Measurements from ENCODE around the gene PLEKHH2. TPM values are rescaled to one million over a fixed set of nuclear protein-coding genes. Genes with fewer than 3 reads are reported as not detected.
"Not testable (repeated sequence)": the region's sequence is repeated elsewhere in the genome, so short reads cannot be mapped to it uniquely, and the experiment has no call there.

The PLEKHH2 gene
- polyA plus RNA-seq, 3 donors, result 1.0 to 5.4 (median 3.2) TPM

GRCh38 chr2:43631618-43632317 is 5.3 kb upstream of the PLEKHH2 start:
- 51 to 64% (median 63%) methylated on average over 11 of the region's 11 CpGs for WGBS, 3 donors
- H3K27ac ChIP-seq (ENCODE audit: low read depth, low read length), result no peak overlapping the region

- 15 to 53% (median 42%) methylated on average over 6 of the region's 6 CpGs for WGBS, 3 donors
- no peak overlapping the region for H3K27ac ChIP-seq (ENCODE audit: low read depth, low read length)
These were observed 2.3 kb upstream of the PLEKHH2 start for GRCh38 chr2:43634604-43635306.

- WGBS, 3 donors, result 94 to 97% (median 95%) methylated on average over 12 of the region's 12 CpGs
- not testable (repeated sequence) for H3K27ac ChIP-seq (ENCODE audit: low read depth, low read length)
These were observed 907 bp upstream of the PLEKHH2 start for GRCh38 chr2:43636153-43636552.

GRCh38 chr2:43636621-43637020 is 439 bp upstream of the PLEKHH2 start:
- WGBS, 3 donors, result 20 to 30% (median 27%) methylated on average over 10 of the region's 10 CpGs
- H3K27ac ChIP-seq (ENCODE audit: low read depth, low read length), result no peak overlapping the region

- WGBS, 3 donors, result 50 to 52% (median 52%) methylated on average over 2 of the region's 2 CpGs
These were observed 5.3 kb downstream of the PLEKHH2 start for GRCh38 chr2:43642363-43642762.

GRCh38 chr2:43643680-43644079 is 6.6 kb downstream of the PLEKHH2 start:
- no peak overlapping the region for H3K27ac ChIP-seq (ENCODE audit: low read depth, low read length)
- WGBS, 3 donors, result 95 to 98% (median 96%) methylated on average over 1 of the region's 1 CpG

More at GRCh38 chr2:43642363-43642762, 5.3 kb downstream of the PLEKHH2 start:
- H3K27ac ChIP-seq (ENCODE audit: low read depth, low read length), result no peak overlapping the region

GRCh38 chr2:43648994-43649701 is 12.1 kb downstream of the PLEKHH2 start:
- no peak overlapping the region for H3K27ac ChIP-seq (ENCODE audit: low read depth, low read length)
- WGBS, 3 donors, result 72 to 83% (median 79%) methylated on average over 3 of the region's 3 CpGs

GRCh38 chr2:43653506-43653905 is 16.4 kb downstream of the PLEKHH2 start:
- WGBS, 3 donors, result 43 to 74% (median 73%) methylated on average over 2 of the region's 2 CpGs
- H3K27ac ChIP-seq (ENCODE audit: low read depth, low read length), result no peak overlapping the region

GRCh38 chr2:43657241-43657640 is 20.2 kb downstream of the PLEKHH2 start:
- no peak overlapping the region for H3K27ac ChIP-seq (ENCODE audit: low read depth, low read length)
- 91 to 95% (median 95%) methylated on average over 3 of the region's 3 CpGs for WGBS, 3 donors

- H3K27ac ChIP-seq (ENCODE audit: low read depth, low read length), result no peak overlapping the region
- WGBS, 3 donors, result 46 to 64% (median 55%) methylated on average over 14 of the region's 14 CpGs
These were observed 38.7 kb downstream of the PLEKHH2 start for GRCh38 chr2:43675646-43676321.

GRCh38 chr2:43676322-43677050 is 39.4 kb downstream of the PLEKHH2 start, which contains the start of gene C1GALT1C1L:
TSS of gene C1GALT1C1L (minus strand) at chr2:43676429. CDS start at chr2:43676322, 107 bp downstream.
- WGBS, 3 donors, result 10 to 12% (median 11%) methylated on average over 27 of the region's 27 CpGs
- H3K27ac ChIP-seq (ENCODE audit: low read depth, low read length), result no peak within 1 kb of the TSS

- H3K27ac ChIP-seq (ENCODE audit: low read depth, low read length), result not testable (repeated sequence)
- 90 to 99% (median 98%) methylated on average over 10 to 32 of the region's 32 CpGs for WGBS, 3 donors
These were observed 40.7 kb downstream of the PLEKHH2 start for GRCh38 chr2:43677783-43678182.

GRCh38 chr2:43685357-43685756 is 48.3 kb downstream of the PLEKHH2 start:
- 63 to 80% (median 64%) methylated on average over 5 of the region's 5 CpGs for WGBS, 3 donors
- no peak overlapping the region for H3K27ac ChIP-seq (ENCODE audit: low read depth, low read length)

- 74 to 92% (median 81%) methylated on average over 2 of the region's 2 CpGs for WGBS, 3 donors
- H3K27ac ChIP-seq (ENCODE audit: low read depth, low read length), result no peak overlapping the region
These were observed 52.9 kb downstream of the PLEKHH2 start for GRCh38 chr2:43689999-43690398.

GRCh38 chr2:43692428-43692994 is 55.5 kb downstream of the PLEKHH2 start:
- H3K27ac ChIP-seq (ENCODE audit: low read depth, low read length), result no peak overlapping the region
- 79 to 91% (median 86%) methylated on average over 5 of the region's 5 CpGs for whole genome bisulfite sequencing, 3 donors

- 83 to 88% (median 85%) methylated on average over 6 of the region's 6 CpGs for WGBS, 3 donors
- H3K27ac ChIP-seq (ENCODE audit: low read depth, low read length), result not testable (repeated sequence)
These were observed 61.1 kb downstream of the PLEKHH2 start for GRCh38 chr2:43698140-43698539.

GRCh38 chr2:43699761-43700160 is 62.7 kb downstream of the PLEKHH2 start:
- WGBS, 3 donors, result 67 to 72% (median 70%) methylated on average over 3 of the region's 3 CpGs
- H3K27ac ChIP-seq (ENCODE audit: low read depth, low read length), result no peak overlapping the region

GRCh38 chr2:43701111-43701510 is 64.1 kb downstream of the PLEKHH2 start:
- no peak overlapping the region for H3K27ac ChIP-seq (ENCODE audit: low read depth, low read length)
